ENCODE results near the gene FHL1.

FHL1 gene

DNA sequence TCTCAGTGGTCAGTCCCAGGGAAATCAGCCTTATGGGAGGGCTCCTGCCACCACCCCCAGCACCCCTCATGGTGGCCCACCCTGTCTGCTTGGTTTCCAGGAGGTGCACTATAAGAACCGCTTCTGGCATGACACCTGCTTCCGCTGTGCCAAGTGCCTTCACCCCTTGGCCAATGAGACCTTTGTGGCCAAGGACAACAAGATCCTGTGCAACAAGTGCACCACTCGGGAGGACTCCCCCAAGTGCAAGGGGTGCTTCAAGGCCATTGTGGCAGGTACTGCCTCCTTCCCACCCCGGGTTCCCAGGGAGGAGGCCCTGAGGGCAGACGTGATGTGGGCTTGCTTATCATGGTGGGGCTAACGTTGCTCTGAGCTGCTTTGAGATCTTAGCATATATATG, 59.6 kb downstream of the FHL1 start:
- Histone ChIP-seq H3K27me3 (ENCODE audit: insufficient read depth, low read depth) (no peaks in the 10 kb centered on the region), H2AFZ (ENCODE audit: low read depth) (no peak overlapping the region), H3K9ac (no peak overlapping the region), H4K20me1 (ENCODE audit: insufficient read depth) (no peaks in the 10 kb centered on the region), H3K36me3 (ENCODE audit: insufficient read depth) (no peaks in the 10 kb centered on the region), H3K79me2 (ENCODE audit: insufficient read depth, low read depth) (no peaks in the 10 kb centered on the region), H3K4me2 (no peak overlapping the region), H3K4me3 (IDR thresholded peaks at IDR 0.05; ENCODE audit: insufficient read depth, low read depth, low read length) (no peak overlapping the region), H3K27ac (no peak overlapping the region), H3K4me1 (ENCODE audit: low read depth, poor library complexity, severe bottlenecking) (peaks cover 11% of the 10 kb centered on the region)
- TF ChIP-seq, protein P1, sequence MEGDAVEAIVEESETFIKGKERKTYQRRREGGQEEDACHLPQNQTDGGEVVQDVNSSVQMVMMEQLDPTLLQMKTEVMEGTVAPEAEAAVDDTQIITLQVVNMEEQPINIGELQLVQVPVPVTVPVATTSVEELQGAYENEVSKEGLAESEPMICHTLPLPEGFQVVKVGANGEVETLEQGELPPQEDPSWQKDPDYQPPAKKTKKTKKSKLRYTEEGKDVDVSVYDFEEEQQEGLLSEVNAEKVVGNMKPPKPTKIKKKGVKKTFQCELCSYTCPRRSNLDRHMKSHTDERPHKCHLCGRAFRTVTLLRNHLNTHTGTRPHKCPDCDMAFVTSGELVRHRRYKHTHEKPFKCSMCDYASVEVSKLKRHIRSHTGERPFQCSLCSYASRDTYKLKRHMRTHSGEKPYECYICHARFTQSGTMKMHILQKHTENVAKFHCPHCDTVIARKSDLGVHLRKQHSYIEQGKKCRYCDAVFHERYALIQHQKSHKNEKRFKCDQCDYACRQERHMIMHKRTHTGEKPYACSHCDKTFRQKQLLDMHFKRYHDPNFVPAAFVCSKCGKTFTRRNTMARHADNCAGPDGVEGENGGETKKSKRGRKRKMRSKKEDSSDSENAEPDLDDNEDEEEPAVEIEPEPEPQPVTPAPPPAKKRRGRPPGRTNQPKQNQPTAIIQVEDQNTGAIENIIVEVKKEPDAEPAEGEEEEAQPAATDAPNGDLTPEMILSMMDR (conservative IDR thresholded peaks at IDR 0.05; ENCODE audit: low read depth, low read length), result no peak

DNA sequence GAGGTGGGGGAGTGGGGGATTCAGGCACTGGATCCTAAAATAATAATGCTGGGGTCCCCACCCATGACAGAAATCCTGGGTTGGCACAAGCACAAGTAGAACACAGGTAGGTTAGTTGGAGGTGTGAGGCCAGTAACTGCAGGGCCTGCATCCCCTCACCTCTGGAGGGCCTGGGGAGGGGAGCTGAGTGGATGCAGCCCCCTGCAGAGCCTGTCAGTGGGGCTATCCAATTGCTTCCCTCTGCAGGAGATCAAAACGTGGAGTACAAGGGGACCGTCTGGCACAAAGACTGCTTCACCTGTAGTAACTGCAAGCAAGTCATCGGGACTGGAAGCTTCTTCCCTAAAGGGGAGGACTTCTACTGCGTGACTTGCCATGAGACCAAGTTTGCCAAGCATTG, 60.2 kb downstream of the FHL1 start:
- H3K79me2 ChIP-seq (ENCODE audit: insufficient read depth, low read depth), result no peaks in the 10 kb centered on the region
- H2AFZ ChIP-seq (ENCODE audit: low read depth), result no peak overlapping the region
- H3K4me2 ChIP-seq, result no peak overlapping the region
- H3K27ac ChIP-seq, result no peak overlapping the region
- H3K4me3 ChIP-seq (IDR thresholded peaks at IDR 0.05; ENCODE audit: insufficient read depth, low read depth, low read length), result no peak overlapping the region
- no peaks in the 10 kb centered on the region for H3K27me3 ChIP-seq (ENCODE audit: insufficient read depth, low read depth)
- H3K9ac ChIP-seq, result no peak overlapping the region
- H3K4me1 ChIP-seq (ENCODE audit: low read depth, poor library complexity, severe bottlenecking), result peaks cover 11% of the 10 kb centered on the region
- TF ChIP-seq, protein P1 (conservative IDR thresholded peaks at IDR 0.05; ENCODE audit: low read depth, low read length), result no peak
- no peaks in the 10 kb centered on the region for H3K36me3 ChIP-seq (ENCODE audit: insufficient read depth)
- no peaks in the 10 kb centered on the region for H4K20me1 ChIP-seq (ENCODE audit: insufficient read depth)

DNA sequence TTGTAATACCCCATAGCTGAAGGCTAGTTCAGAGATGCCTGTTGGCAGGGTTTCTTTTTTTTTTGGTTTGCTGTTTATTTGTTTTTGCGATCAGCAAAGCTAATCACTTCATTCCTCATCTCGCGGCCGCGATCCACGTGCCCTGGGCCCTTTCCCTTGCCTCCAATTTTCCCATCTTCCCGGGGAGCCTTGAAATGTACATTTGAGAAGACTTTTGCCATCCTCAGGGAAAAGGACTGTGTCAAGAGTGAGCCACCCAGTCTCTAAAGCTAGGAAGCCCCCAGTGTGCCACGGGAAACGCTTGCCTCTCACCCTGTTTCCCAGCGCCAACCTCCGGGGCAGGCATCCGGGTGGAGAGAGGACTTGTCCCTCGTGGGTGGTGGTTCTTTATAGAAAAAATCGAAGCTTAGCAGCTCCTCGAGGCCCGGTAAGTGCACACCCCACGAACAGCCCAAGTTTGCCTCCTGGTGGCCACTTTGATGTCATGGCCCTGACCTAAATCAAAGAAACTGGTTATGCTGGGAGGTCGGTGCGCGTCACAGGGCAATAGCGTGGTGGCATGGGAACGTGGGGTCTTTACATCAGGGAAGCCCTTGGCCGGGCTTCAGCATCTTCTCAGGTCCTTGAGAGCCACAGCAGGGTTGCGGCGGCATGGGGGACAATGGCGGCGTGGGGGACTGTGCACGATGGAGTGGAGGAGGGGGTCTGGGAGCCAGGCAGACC, 61.8 kb downstream of the FHL1 start:
- no peak overlapping the region for H3K27ac ChIP-seq
- no peaks in the 10 kb centered on the region for H3K79me2 ChIP-seq (ENCODE audit: insufficient read depth, low read depth)
- H3K36me3 ChIP-seq (ENCODE audit: insufficient read depth), result no peaks in the 10 kb centered on the region
- TF ChIP-seq, protein P1 (conservative IDR thresholded peaks at IDR 0.05; ENCODE audit: low read depth, low read length), result peak; percentile 55
- peaks cover 3% of the 10 kb centered on the region for H3K4me1 ChIP-seq (ENCODE audit: low read depth, poor library complexity, severe bottlenecking)
- no peak overlapping the region for H3K4me2 ChIP-seq
- H3K9ac ChIP-seq, result no peak overlapping the region
- H3K27me3 ChIP-seq (ENCODE audit: insufficient read depth, low read depth), result no peaks in the 10 kb centered on the region
- H3K4me3 ChIP-seq (IDR thresholded peaks at IDR 0.05; ENCODE audit: insufficient read depth, low read depth, low read length), result no peak overlapping the region
- H2AFZ ChIP-seq (ENCODE audit: low read depth), result no peak overlapping the region
- H4K20me1 ChIP-seq (ENCODE audit: insufficient read depth), result no peaks in the 10 kb centered on the region

DNA sequence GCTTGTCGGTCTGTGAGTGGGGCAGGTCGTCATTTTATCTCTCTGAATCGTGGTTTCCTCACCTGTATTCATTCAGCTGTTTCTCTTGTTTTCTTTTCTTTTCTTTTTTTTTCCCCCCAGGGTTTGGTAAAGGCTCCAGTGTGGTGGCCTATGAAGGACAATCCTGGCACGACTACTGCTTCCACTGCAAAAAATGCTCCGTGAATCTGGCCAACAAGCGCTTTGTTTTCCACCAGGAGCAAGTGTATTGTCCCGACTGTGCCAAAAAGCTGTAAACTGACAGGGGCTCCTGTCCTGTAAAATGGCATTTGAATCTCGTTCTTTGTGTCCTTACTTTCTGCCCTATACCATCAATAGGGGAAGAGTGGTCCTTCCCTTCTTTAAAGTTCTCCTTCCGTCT, 62.4 kb downstream of the FHL1 start:
- peaks cover 8% of the 10 kb centered on the region for H3K4me1 ChIP-seq (ENCODE audit: low read depth, poor library complexity, severe bottlenecking)
- no peak overlapping the region for H3K27ac ChIP-seq
- H3K4me2 ChIP-seq, result no peak overlapping the region
- TF ChIP-seq, protein P1 (conservative IDR thresholded peaks at IDR 0.05; ENCODE audit: low read depth, low read length), result no peak
- H3K9ac ChIP-seq, result no peak overlapping the region
- no peaks in the 10 kb centered on the region for H3K79me2 ChIP-seq (ENCODE audit: insufficient read depth, low read depth)
- H3K36me3 ChIP-seq (ENCODE audit: insufficient read depth), result no peaks in the 10 kb centered on the region
- no peak overlapping the region for H2AFZ ChIP-seq (ENCODE audit: low read depth)
- no peak overlapping the region for H3K4me3 ChIP-seq (IDR thresholded peaks at IDR 0.05; ENCODE audit: insufficient read depth, low read depth, low read length)
- no peaks in the 10 kb centered on the region for H4K20me1 ChIP-seq (ENCODE audit: insufficient read depth)
- no peaks in the 10 kb centered on the region for H3K27me3 ChIP-seq (ENCODE audit: insufficient read depth, low read depth)
